IMR-90 (cell line): Measurements from ENCODE around the gene MGAT4C. TPM values are rescaled to one million over a fixed set of nuclear protein-coding genes. Genes with fewer than 3 reads are reported as not detected.

Experiments used
- ATAC-seq: fragments of 200-7000 bp; cut with Tn5 transposase; 2 replicates; pipeline ENCODE4 v1.9.1; 2020; ENCODE audit warnings: low read depth, mild to moderate bottlenecking, moderate library complexity
- BruUV-seq: library from RNA; stranded (reverse); fragments of 400-500 nt; replicated peaks from 2 replicates; lab custom pipeline; 2021; lab: Mats Ljungman, UMichigan
- CTCF ChIA-PET: fragments of 300-600 bp; formaldehyde crosslinking; extraction: SDS; loops from one replicate; lab custom pipeline; 2021; ENCODE audit warnings: antibody characterized with exemption; lab: Yijun Ruan, JAX
- POLR2A ChIA-PET: fragments of 300-600 bp; sonication (Branson Sonifier 250); formaldehyde crosslinking; loops from one replicate; lab custom pipeline; 2022; ENCODE audit warnings: antibody characterized with exemption; ENCODE audit not compliant: unreplicated experiment; lab: Charles Lee
- DNase-seq: peaks from one replicate; pipeline ENCODE4 v3.0.0; 2013
- H2AFZ ChIP-seq: replicated peaks from 2 replicates; pipeline ENCODE3; 2013; ENCODE audit warnings: low read length, mild to moderate bottlenecking; ENCODE audit not compliant: poor library complexity
- H2AK5ac ChIP-seq: 2 replicates; pipeline ENCODE4 v1.6.1; 2013; ENCODE audit warnings: low read depth, low read length, inconsistent platforms
- H2AK9ac ChIP-seq: replicated peaks from 2 replicates; pipeline ENCODE3; 2013; ENCODE audit warnings: mild to moderate bottlenecking, low read depth, low read length, moderate library complexity; ENCODE audit not compliant: poor library complexity
- H2BK120ac ChIP-seq: 2 replicates; pipeline ENCODE4 v1.6.1; 2013; ENCODE audit warnings: low read depth, low read length, inconsistent platforms
- H2BK15ac ChIP-seq: 3 replicates; pipeline ENCODE4 v1.6.1; 2013; ENCODE audit warnings: low read depth, low read length, inconsistent platforms
- H2BK20ac ChIP-seq: 2 replicates; pipeline ENCODE4 v1.6.1; 2013; ENCODE audit warnings: low read depth, mild to moderate bottlenecking, inconsistent platforms, low read length, moderate library complexity
- H2BK5ac ChIP-seq: 2 replicates; pipeline ENCODE4 v1.6.1; 2013; ENCODE audit warnings: mild to moderate bottlenecking, low read depth, low read length, inconsistent platforms; ENCODE audit not compliant: poor library complexity, severe bottlenecking
- H3K14ac ChIP-seq: replicated peaks from 2 replicates; pipeline ENCODE4 v1.6.1; 2013; ENCODE audit warnings: low read depth, low read length, inconsistent platforms
- H3K18ac ChIP-seq: 2 replicates; pipeline ENCODE4 v1.6.1; 2013; ENCODE audit warnings: low read depth, low read length, control low read depth
- H3K23ac ChIP-seq: 2 replicates; pipeline ENCODE4 v1.6.1; 2013; ENCODE audit warnings: low read depth, low read length, inconsistent platforms
- H3K27ac ChIP-seq: 2 replicates; pipeline ENCODE4 v1.5.1; 2013; ENCODE audit warnings: mild to moderate bottlenecking, control low read depth, low read length; ENCODE audit not compliant: insufficient read depth
- H3K27me3 ChIP-seq: 2 replicates; pipeline ENCODE4 v1.6.1; 2013; ENCODE audit warnings: low read length; ENCODE audit not compliant: control insufficient read depth, insufficient read depth
- H3K36me3 ChIP-seq: 2 replicates; pipeline ENCODE4 v1.6.1; 2013; ENCODE audit warnings: low read length, mixed read lengths; ENCODE audit not compliant: control insufficient read depth, insufficient read depth
- H3K4ac ChIP-seq: 2 replicates; pipeline ENCODE4 v1.6.1; 2013; ENCODE audit warnings: low read depth, low read length, inconsistent platforms
- H3K4me1 ChIP-seq: 2 replicates; pipeline ENCODE4 v1.6.1; 2013; ENCODE audit warnings: low read length, mixed read lengths; ENCODE audit not compliant: control insufficient read depth, insufficient read depth
- H3K4me2 ChIP-seq: 2 replicates; pipeline ENCODE4 v1.6.1; 2013; ENCODE audit warnings: low read depth, mild to moderate bottlenecking, control low read depth, low read length, moderate library complexity
- H3K4me3 ChIP-seq: 2 replicates; pipeline ENCODE4 v1.5.1; 2013; ENCODE audit warnings: low read depth, mild to moderate bottlenecking, control low read depth, low read length, moderate library complexity; ENCODE audit not compliant: insufficient read depth
- H3K56ac ChIP-seq: 2 replicates; pipeline ENCODE4 v1.6.1; 2013; ENCODE audit warnings: low read length, inconsistent platforms; ENCODE audit not compliant: insufficient read depth; ENCODE audit errors: extremely low read depth
- H3K79me1 ChIP-seq, 2 experiments: 2 replicates each; pipeline ENCODE4 v1.6.1; 2013; ENCODE audit warnings: low read length in 2 of 2, inconsistent platforms in 1 of 2, low read depth in 1 of 2
- H3K9ac ChIP-seq: 2 replicates; pipeline ENCODE4 v1.6.1; 2013; ENCODE audit warnings: low read depth, low read length, control low read depth
- H3K9me1 ChIP-seq: 2 replicates; pipeline ENCODE4 v1.6.1; 2013; ENCODE audit warnings: low read length, inconsistent platforms; ENCODE audit not compliant: insufficient read depth
- H3K9me3 ChIP-seq: 2 replicates; pipeline ENCODE4 v1.6.1; 2013; ENCODE audit warnings: low read length; ENCODE audit not compliant: control insufficient read depth, insufficient read depth
- H4K20me1 ChIP-seq: 2 replicates; pipeline ENCODE4 v1.6.1; 2013; ENCODE audit warnings: low read length, inconsistent platforms; ENCODE audit not compliant: insufficient read depth
- H4K5ac ChIP-seq: 2 replicates; pipeline ENCODE4 v1.6.1; 2013; ENCODE audit warnings: mild to moderate bottlenecking, low read depth, low read length, control low read depth
- H4K8ac ChIP-seq, 2 experiments: 2 replicates each; pipeline ENCODE4 v1.6.1; 2013; ENCODE audit warnings: low read depth in 2 of 2, low read length in 2 of 2, control low read depth in 1 of 2, inconsistent platforms in 1 of 2
- H4K91ac ChIP-seq: 2 replicates; pipeline ENCODE4 v1.6.1; 2013; ENCODE audit warnings: low read depth, low read length, inconsistent platforms; ENCODE audit not compliant: insufficient read depth
- BHLHE40 ChIP-seq: fragments of 150-350 bp; IDR thresholded peaks from 2 replicates; pipeline ENCODE4 v1.6.1; 2016; ENCODE audit warnings: mild to moderate bottlenecking, low read depth, low read length
- CHD1 ChIP-seq: IDR thresholded peaks from 2 replicates; pipeline ENCODE4 v1.6.1; 2012; ENCODE audit warnings: low read depth, low read length, improper control_type of control experiment
- FOS ChIP-seq: fragments of 150-350 bp; IDR thresholded peaks from 2 replicates; pipeline ENCODE4 v1.6.1; 2016; ENCODE audit warnings: low read depth, low read length
- MAZ ChIP-seq: IDR thresholded peaks from 2 replicates; pipeline ENCODE4 v1.6.1; 2012; ENCODE audit warnings: low read depth, mild to moderate bottlenecking, low read length, improper control_type of control experiment, moderate library complexity, borderline replicate concordance
- MXI1 ChIP-seq: IDR thresholded peaks from 2 replicates; pipeline ENCODE4 v1.6.1; 2012; ENCODE audit warnings: low read depth, mild to moderate bottlenecking, low read length, moderate library complexity, borderline replicate concordance
- NFE2L2 ChIP-seq: fragments of 150-350 bp; IDR thresholded peaks from 2 replicates; pipeline ENCODE4 v1.6.1; 2016; ENCODE audit warnings: low read depth, mild to moderate bottlenecking, low read length
- RCOR1 ChIP-seq: IDR thresholded peaks from 2 replicates; pipeline ENCODE4 v1.6.1; 2012; ENCODE audit warnings: mild to moderate bottlenecking, low read length, improper control_type of control experiment; ENCODE audit not compliant: insufficient replicate concordance
- RFX5 ChIP-seq: IDR thresholded peaks from 2 replicates; pipeline ENCODE4 v1.8.0; 2012; ENCODE audit warnings: low read depth, mild to moderate bottlenecking, low read length, moderate library complexity
- SMC3 ChIP-seq: fragments of 150-350 bp; IDR thresholded peaks from 2 replicates; pipeline ENCODE4 v1.6.1; 2016; ENCODE audit warnings: low read depth, mild to moderate bottlenecking, antibody characterized with exemption, low read length, moderate library complexity
- USF2 ChIP-seq: fragments of 150-350 bp; IDR thresholded peaks from 2 replicates; pipeline ENCODE4 v1.6.1; 2017; ENCODE audit warnings: mild to moderate bottlenecking, antibody characterized with exemption, low read length, low read depth
- WGBS, 2 experiments: methylation state at CpG; one replicate each; pipeline versions ENCODE4 v1.1.5 to v1.1.7; 2013; ENCODE audit warnings: missing lambda C conversion rate in 2 of 2; ENCODE audit not compliant: insufficient read length in 1 of 2; ENCODE audit errors: extremely low coverage in 2 of 2; 5-methylcytosine and 5-hydroxymethylcytosine counted together
- dilution Hi-C: fragments of 300-500 bp; cut with HindIII; formaldehyde crosslinking; loops from one replicate; pipeline ENCODE4 v1.14.3; 2018; ENCODE audit warnings: low sequenced_read_pairs; ENCODE audit not compliant: unreplicated experiment
- in situ Hi-C: fragments of 300-500 bp; cut with MboI; formaldehyde crosslinking; loops from 3 replicates; pipeline ENCODE4 v1.14.3; 2019; ENCODE audit warnings: low sequenced_read_pairs, inconsistent platforms, mixed read lengths
- intact Hi-C: fragments of 100-400 bp; cut with micrococcal nuclease; formaldehyde crosslinking; loops from 2 replicates; pipeline ENCODE4 v1.10.0; 2022
- polyA plus RNA-seq, 3 experiments: library from polyadenylated mRNA; depleted of rRNA; stranded (reverse); fragments of >200 nt; gene quantifications; 2 replicates each; pipeline ENCODE4 v1.2.3, GENCODE V29; 2012; ENCODE audit warnings: low replicate concordance in 1 of 3
- total RNA-seq: library from RNA; depleted of rRNA; stranded (reverse); fragments of >200 nt; gene quantifications from 2 replicates; pipeline ENCODE4 v1.2.3, GENCODE V29; 2012

Gene MGAT4C
- total and polyA plus RNA-seq, 2 of the 4 experiments (the other 2 are of a cell fraction): not detected

GRCh38 chr12:86143162-86143561 is 113.0 kb downstream of the MGAT4C start:
- Histone ChIP-seq H3K4me2 (no peak overlapping the region), H3K9me3 (no peaks in the 10 kb centered on the region), H2BK120ac (no peak overlapping the region), H3K27me3 (no peaks in the 10 kb centered on the region), H2AFZ (no peak overlapping the region), H3K23ac (no peak overlapping the region), H3K79me1 (no peaks in the 10 kb centered on the region), H3K18ac (no peak overlapping the region), H3K4me1 (no peaks in the 10 kb centered on the region), H3K4ac (no peak overlapping the region), H3K14ac (no peak overlapping the region), H4K20me1 (no peaks in the 10 kb centered on the region), H2BK15ac (no peak overlapping the region), H4K8ac (no peak overlapping the region), H3K9me1 (0 out of 2 replicates have a peak, but pooled peaks cover 3% of the 10 kb centered on the region), H3K4me3 (no peak overlapping the region), H2BK20ac (no peak overlapping the region), H4K5ac (no peak overlapping the region), H4K91ac (no peak overlapping the region), H2AK5ac (no peak overlapping the region), H3K56ac (no peak overlapping the region), H3K9ac (no peak overlapping the region), H3K36me3 (no peaks in the 10 kb centered on the region), H2BK5ac (no peak overlapping the region), H2AK9ac (no peak overlapping the region), H3K27ac (no peak overlapping the region)
- no peak for TF ChIP-seq MXI1
- no peak for TF ChIP-seq USF2
- TF ChIP-seq BHLHE40: no peak
- TF ChIP-seq MAZ: no peak
- no peak for TF ChIP-seq NFE2L2
- no peak for TF ChIP-seq CHD1
- TF ChIP-seq SMC3: no peak
- no peak for TF ChIP-seq RCOR1
- no peak for TF ChIP-seq RFX5
- no peak for TF ChIP-seq FOS
- BruUV-seq: no TSS peak
- ChIA-PET CTCF (no interaction called here), POLR2A (no interaction called here)
- no peak for DNase-seq
- no peak for ATAC-seq
- in situ Hi-C loops: no loop called here
- intact Hi-C loops: no loop called here
- dilution Hi-C loops: no loop called here
- no CpG with 5 or more reads among the region's 1 CpG for WGBS, 2 experiments
